T47D (cell line): Measurements from ENCODE around the gene ATP1A1.

Source experiments
- DNase-seq, 2 experiments: peaks; one replicate each; pipeline versions ENCODE4 v3.0.0 to v3.0.0-alpha.2; 2011 to 2012; ENCODE audit warnings: low read depth in 1 of 2, low spot score in 1 of 2
- JUND ChIP-seq: IDR thresholded peaks from 2 replicates; pipeline ENCODE4 v1.6.1; 2012; ENCODE audit warnings: low read depth
- in situ Hi-C: cut with HindIII; loops from 2 replicates; pipeline ENCODE4 v1.10.0; 2016; ENCODE audit warnings: low sequenced_read_pairs, low pct_unique_long_range_greater_than_20kb

ATP1A1 gene

DNA sequence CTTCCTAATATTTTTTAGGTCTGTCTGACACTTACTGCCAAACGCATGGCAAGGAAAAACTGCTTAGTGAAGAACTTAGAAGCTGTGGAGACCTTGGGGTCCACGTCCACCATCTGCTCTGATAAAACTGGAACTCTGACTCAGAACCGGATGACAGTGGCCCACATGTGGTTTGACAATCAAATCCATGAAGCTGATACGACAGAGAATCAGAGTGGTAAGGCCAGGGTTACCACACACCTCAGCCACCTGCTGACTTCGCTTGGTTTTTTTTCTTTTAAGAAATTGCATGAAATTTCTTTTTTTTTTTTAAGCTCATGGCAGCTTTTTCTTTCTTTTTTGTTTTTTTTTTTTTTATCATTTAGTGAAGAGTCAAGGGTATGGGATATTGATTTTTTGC lies 17.2 kb downstream of the ATP1A1 start:
- DNase-seq = no peak
- in situ Hi-C loops = no loop called here
- no peak for TF ChIP-seq JUND

DNA sequence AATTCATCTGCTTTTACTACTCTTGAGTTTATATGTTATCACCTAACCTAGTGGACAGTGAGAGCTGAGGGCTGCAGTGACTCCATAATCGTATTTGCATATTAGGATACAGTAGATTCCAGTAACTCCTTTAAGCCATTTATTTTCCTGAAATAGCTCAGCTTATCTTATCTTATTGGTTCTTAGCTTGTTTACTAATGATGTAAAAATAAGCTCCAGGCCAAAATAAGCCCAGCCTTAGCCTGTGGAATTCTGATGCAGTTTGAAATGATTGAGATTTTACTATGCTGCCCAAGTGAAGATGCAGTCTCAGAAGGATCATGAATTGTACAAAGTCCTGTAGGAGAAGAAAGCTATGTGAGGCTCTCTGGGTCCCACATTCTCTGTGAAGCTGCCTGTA lies 18.1 kb downstream of the ATP1A1 start:
- DNase-seq = no peak
- in situ Hi-C loops = no loop called here
- no peak for TF ChIP-seq JUND

DNA sequence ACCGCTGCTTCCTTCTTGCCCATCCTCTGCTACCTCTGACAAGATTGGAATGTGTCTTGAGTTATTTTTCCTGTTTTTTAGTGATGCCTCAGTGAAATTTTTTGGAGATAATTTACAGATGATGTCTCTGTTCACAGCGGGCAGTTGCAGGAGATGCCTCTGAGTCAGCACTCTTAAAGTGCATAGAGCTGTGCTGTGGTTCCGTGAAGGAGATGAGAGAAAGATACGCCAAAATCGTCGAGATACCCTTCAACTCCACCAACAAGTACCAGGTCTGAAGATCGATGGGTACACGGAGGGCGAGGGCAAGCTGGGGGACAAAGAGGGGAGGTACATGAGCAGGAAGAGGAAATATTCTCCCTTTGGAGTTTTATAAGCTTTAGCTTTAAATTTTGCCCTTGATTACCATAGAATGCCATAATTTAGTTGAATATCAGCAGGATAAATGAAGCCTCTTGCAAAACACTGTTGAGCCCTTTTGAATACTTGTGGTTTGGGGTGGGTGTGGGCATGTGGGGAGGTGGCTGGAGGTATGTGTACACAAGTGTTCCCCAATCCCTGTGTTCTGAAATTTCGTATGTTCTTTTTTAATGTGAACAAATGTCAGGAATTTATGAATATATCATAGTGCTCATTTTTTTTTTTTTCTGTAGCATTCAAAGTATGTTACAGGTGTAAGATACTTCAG lies 19.8 kb downstream of the ATP1A1 start:
- in situ Hi-C loops = no loop called here
- no peak for DNase-seq
- TF ChIP-seq JUND = no peak

DNA sequence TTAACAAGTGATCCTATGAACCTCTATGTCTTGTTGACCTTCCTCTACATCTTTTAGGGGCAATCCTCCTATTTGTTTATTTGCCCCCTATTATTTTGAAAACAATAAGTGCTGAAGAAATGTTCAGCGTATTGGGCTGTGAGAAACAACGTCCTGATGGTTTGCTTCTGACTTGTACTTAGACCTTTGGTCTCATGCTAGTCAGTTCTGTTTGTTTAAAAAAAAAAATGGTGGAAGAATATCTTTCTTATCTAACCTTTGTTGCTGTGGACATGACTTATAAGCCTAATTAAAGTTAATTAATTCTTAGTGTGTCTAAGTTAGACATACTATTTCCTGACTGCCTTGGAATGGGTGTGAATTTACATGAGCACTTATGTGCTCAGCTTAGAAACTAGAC lies 20.7 kb downstream of the ATP1A1 start:
- DNase-seq = no peak
- no peak for TF ChIP-seq JUND
- in situ Hi-C loops = no loop called here

DNA sequence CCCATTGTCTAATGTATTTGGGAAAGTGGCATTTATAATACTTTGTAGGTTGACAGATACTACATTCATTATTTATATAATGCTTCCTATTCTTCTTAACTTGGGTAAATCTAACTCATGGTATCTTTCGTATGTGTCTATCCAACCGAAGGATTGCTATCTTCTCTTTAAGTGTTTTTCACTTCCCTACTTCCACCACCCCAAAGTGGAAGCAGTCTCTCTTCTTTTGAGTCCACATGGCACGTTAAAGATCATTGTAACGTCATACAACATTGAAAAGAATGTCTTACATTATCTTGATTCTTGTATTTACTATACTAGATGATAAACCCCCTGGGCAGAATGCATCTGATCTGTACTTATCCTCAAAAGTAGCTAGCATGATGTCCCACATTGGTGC lies 21.2 kb downstream of the ATP1A1 start:
- no peak for DNase-seq
- no peak for TF ChIP-seq JUND
- in situ Hi-C loops = no loop called here

DNA sequence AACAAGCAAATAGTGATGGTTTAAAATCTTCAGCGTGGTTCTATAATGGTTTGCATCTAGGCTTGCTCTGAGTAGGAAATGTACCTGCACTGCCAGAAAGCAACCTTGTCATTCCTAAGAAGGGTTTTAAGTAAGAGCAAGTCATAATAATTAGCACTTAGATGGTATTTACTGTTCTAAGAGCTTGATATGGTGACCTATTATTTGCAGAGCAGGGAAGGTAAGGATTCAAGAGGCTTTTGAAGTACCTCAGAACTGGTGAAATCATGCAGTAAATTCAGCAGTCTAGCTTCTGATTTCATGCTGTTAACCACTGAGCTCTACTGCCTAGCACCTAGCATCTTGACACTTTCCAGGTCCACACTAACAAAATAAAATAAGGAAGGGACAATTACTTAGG lies 23.7 kb downstream of the ATP1A1 start:
- in situ Hi-C loops = no loop called here
- no peak for DNase-seq
- TF ChIP-seq JUND = no peak

DNA sequence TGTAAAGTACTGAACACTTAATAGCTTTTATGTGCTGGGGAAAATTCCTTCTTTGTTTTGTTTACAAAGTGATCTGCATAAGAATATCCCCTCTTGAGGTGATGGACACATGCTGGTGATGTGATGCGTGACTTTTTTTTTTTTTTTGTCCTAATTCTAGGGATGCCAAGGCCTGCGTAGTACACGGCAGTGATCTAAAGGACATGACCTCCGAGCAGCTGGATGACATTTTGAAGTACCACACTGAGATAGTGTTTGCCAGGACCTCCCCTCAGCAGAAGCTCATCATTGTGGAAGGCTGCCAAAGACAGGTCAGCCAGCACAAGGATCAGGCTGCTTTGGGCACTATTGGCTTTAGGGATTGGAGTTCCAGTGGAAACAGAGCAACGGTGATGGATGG lies 24.7 kb downstream of the ATP1A1 start:
- DNase-seq = no peak
- TF ChIP-seq JUND = no peak
- in situ Hi-C loops = no loop called here

DNA sequence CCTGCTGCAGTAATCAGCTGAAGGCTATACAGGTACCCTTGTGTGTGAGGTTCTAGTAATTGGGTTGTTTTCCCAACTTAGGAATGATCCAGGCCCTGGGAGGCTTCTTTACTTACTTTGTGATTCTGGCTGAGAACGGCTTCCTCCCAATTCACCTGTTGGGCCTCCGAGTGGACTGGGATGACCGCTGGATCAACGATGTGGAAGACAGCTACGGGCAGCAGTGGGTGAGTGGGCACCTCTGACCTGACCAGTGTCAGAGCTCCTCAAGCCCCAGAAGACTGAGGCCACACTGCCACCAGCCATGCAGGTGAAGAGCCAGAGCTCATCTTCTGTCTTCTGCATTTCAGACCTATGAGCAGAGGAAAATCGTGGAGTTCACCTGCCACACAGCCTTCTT lies 27.7 kb downstream of the ATP1A1 start:
- DNase-seq = no peak
- no peak for TF ChIP-seq JUND
- in situ Hi-C loops = no loop called here

DNA sequence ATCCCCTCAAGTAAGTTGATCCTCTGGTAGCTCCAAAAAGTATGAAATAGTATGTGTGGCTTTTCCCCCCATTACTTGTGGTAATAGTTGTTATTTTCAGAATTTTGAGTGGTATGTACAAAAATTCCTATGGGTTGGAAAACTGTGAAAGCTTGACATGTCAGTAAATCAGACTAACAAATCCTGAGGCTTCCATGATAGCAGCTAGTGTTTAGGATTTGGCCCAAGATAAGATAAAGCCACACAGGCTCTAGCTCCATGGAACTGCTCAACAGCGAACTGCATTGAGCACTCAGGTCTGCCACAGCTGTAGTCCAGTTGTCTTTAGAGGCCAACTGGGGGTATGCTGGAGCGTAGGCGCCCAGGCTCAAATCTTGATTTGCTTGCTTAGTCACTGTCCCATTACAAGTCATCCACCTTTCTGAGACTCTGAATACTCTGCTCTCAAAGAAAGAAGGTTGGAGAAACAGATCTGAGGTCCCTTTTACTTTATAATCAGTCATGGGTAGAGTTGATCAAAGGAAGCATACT lies 28.7 kb downstream of the ATP1A1 start:
- in situ Hi-C loops = no loop called here
- TF ChIP-seq JUND = no peak
- no peak for DNase-seq

DNA sequence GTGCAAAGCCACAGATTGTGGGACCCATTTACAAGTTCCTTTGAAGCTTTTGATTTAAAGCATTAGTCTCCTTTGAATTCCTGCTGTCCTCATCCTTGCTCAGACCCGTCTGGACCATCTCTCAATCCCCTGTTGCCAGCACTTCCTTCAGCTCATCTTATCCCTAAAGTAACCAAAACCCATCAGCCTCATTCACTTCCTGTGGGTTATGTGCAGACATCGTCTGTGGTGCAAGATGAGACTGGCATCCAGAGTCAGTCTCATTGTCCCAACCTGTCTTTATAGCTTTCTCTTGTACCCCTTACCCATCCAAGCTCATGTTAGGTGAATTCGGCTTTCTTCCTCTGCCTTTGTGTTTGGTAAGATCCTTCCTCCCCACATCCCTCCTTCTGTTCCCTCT lies 29.3 kb downstream of the ATP1A1 start:
- DNase-seq = no peak
- in situ Hi-C loops = no loop called here
- no peak for TF ChIP-seq JUND

DNA sequence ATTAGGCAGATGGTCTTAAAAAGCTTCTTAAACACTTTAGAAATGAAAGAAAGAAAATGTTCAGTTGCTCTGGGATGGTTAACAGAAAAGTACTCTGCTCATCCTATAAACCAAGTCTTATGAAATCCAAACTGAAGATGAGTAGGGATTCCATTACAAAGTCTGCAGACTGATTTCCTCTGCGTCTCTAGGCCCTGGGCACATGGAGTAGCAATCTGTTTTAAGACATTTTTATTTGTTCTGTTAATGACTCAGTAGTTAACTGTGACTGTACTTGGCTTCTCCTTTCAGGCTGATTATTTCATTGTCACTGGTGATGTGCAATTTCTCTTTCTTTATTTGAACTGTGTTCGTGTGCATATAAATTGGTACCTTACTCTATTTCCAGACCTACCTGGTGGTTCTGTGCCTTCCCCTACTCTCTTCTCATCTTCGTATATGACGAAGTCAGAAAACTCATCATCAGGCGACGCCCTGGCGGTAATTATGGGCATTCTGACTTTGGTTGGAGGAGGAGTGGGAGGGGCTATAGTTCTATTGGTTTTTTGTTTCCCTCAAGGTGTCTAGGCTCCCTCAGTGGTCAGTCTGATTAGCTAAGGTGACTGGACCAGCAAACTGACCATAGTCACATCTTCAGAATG lies 30.6 kb downstream of the ATP1A1 start:
- in situ Hi-C loops = no loop called here
- no peak for TF ChIP-seq JUND
- no peak for DNase-seq

DNA sequence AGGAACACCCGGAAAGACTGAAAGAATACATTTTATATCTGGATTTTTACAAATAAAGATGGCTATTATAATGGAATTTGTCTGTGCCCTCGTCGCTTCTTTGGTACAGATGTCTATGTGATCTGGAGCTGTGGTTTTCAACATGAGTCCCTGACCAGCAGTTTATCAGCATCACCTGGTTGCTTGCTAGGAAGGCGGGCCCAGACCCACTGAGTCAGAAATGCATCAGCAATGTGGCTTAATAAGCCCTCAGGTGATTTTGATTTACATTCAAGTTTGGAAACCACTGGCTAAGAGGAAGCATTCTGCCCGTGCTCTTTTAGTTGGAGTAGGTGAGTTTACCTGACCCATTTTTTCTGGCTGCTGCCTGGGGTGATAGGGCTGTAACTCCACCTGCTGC lies 31.7 kb downstream of the ATP1A1 start:
- no peak for DNase-seq
- in situ Hi-C loops = no loop called here
- TF ChIP-seq JUND = no peak

DNA sequence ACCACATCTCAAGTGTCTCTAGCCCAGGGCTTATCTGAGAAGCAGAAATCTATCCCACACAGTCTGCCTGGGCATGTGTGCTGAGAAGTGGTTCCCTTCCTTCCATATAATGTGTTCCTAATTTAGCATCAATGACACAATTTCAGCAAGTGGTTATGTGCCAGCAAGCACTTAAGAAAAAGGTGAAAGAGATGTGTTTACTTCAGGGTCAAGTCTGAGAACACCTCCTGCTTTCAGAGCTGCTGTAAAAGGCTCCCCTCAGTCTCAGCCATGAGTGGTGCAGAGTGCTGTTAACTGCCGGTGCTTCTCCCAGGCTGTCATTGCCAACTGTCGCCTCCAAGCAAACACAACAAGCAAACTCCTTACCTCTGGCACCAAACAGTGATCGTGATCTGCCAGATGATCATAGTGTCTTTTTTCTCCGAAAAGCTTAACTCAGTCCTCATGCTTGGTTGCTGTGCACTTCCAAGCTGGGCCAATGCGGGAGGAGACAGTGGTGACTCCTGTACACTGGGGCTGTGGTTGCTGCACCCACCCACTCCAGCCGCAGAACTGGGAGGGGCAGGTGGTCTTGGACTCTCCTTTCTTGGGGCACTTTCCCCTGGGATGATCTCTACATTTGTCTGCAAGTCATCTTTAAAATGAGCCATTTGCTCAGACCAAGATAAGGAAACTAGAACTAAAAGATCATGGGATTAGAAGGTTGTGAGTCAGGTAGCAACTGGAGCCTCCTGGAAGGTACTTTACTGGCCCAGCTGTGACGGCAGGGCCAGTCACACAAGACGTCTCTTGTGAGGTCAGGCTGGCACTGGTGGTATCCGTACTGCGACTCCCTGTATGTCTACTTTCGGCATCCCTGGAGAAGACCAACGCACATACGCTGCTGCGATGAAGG lies 32.4 kb downstream of the ATP1A1 start:
- in situ Hi-C loops = no loop called here
- DNase-seq = no peak
- no peak for TF ChIP-seq JUND
